T-helper 22 cell (primary cell): ENCODE results near the gene PTPRN2.

Experiments
- DNase-seq: peaks from one replicate; pipeline ENCODE4 v3.0.0-alpha.2; 2020; ENCODE audit warnings: low read depth

The PTPRN2 gene

GRCh38 chr7:158489462-158490155, 98.0 kb downstream of the PTPRN2 start:
- DNase-seq: no peak

GRCh38 chr7:158488181-158488971, 99.2 kb downstream of the PTPRN2 start:
- DNase-seq: no peak

GRCh38 chr7:158487631-158488151, 99.9 kb downstream of the PTPRN2 start:
- DNase-seq: no peak

GRCh38 chr7:158486919-158487318, 100.7 kb downstream of the PTPRN2 start:
- no peak for DNase-seq

- DNase-seq: no peak
Measured at GRCh38 chr7:158484801-158485531, 102.7 kb downstream of the PTPRN2 start.

- DNase-seq: no peak
Measured at GRCh38 chr7:158482480-158482879, 105.1 kb downstream of the PTPRN2 start.

GRCh38 chr7:158479664-158480025, 108.0 kb downstream of the PTPRN2 start:
- no peak for DNase-seq

- no peak for DNase-seq
Measured at GRCh38 chr7:158479021-158479663, 108.5 kb downstream of the PTPRN2 start.

- no peak for DNase-seq
Measured at GRCh38 chr7:158477866-158478265, 109.8 kb downstream of the PTPRN2 start.

- no peak for DNase-seq
Measured at GRCh38 chr7:158476331-158476932, 111.2 kb downstream of the PTPRN2 start.

- DNase-seq: no peak
Measured at GRCh38 chr7:158475679-158476052, 112.0 kb downstream of the PTPRN2 start.

- DNase-seq: no peak
Measured at GRCh38 chr7:158475036-158475678, 112.5 kb downstream of the PTPRN2 start.

GRCh38 chr7:158474488-158474887, 113.1 kb downstream of the PTPRN2 start:
- DNase-seq: no peak

- DNase-seq: no peak
Measured at GRCh38 chr7:158473946-158474345, 113.7 kb downstream of the PTPRN2 start.

- no peak for DNase-seq
Measured at GRCh38 chr7:158473221-158473620, 114.4 kb downstream of the PTPRN2 start.

GRCh38 chr7:158472596-158472995, 115.0 kb downstream of the PTPRN2 start:
- no peak for DNase-seq

GRCh38 chr7:158471716-158472115, 115.9 kb downstream of the PTPRN2 start:
- no peak for DNase-seq

GRCh38 chr7:158470336-158470735, 117.3 kb downstream of the PTPRN2 start:
- DNase-seq: no peak

GRCh38 chr7:158469396-158470051, 118.1 kb downstream of the PTPRN2 start:
- no peak for DNase-seq

GRCh38 chr7:158468700-158469296, 118.8 kb downstream of the PTPRN2 start:
- no peak for DNase-seq
